Kasumi-1 (cell line): Measurements from ENCODE around the gene BHLHE23.

Experiments
- DNase-seq, 2 experiments: peaks; one replicate each; lab custom pipeline; 2025; lab: John Stamatoyannopoulos, UW

The BHLHE23 gene

DNA sequence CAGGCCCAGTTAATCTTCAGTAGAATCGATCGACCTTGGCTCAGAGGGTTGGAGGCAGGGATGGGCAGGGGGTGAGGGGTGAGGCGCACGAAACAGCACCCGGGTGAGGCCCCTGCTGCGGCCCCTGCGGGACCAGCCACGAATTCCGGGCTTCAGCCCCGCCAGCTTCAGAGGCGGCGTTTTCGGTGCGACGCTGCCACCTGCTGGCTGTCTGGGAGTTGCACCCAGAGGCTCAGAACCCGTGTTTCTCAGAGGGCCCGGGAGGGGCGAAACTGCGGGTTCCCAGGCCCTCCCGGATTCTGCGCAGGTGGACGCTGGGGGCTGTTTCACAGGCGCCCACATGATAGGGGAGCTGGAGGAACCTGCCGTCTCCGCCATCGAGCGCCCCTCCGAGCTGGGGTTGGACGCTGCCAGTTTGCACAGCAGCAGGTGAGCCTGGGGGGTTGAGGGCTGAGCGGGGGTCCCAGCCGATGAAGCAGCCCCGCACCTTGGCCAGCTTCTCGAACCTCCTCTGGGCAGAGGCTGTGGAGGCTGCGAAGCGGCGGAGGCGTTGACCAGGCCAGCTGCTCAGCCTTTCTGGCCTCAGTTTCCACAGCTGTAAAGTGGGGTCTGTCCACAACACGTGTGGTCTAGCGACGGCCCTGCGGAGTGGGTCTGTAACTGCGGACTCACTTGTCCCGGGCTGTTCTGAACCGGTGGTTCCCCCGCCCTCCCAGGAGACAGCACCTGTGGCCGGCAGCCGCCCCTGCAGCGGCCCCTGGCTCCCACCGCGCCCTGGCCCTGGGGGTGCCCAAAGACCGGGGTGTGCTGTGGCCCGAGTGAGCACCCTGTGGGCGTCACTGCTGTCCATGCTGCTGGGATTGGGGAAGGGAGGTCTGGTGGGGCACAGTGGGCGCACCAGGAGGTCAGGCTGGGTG, 2.5 kb upstream of the BHLHE23 start:
- DNase-seq, result peak; percentile 53 to 73

DNA sequence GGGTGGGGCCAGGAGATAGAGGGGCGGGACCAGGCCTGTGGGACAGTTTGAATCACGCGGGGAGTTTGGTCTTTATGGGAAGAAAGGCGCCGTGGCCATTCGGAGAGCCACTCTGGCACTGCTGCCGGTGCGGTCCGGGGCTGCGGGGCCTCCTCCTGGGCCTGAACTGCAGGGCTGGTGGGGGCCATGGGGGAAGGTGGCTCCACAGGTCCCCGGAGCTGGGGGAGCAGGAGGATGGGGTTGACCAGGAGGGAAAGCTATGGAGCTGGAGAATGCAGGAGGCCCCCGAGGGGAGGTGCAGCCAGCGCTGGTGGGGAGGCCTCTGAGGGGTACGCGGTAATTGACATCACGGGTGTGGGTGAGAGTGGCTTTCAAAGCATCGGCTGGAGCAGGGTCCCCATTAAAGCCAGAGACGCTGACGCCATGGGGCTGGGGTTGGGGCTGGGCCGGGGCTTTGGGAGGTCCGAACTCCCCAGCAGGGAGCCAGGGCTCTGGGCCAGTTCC, 1.8 kb upstream of the BHLHE23 start:
- DNase-seq, result no peak

DNA sequence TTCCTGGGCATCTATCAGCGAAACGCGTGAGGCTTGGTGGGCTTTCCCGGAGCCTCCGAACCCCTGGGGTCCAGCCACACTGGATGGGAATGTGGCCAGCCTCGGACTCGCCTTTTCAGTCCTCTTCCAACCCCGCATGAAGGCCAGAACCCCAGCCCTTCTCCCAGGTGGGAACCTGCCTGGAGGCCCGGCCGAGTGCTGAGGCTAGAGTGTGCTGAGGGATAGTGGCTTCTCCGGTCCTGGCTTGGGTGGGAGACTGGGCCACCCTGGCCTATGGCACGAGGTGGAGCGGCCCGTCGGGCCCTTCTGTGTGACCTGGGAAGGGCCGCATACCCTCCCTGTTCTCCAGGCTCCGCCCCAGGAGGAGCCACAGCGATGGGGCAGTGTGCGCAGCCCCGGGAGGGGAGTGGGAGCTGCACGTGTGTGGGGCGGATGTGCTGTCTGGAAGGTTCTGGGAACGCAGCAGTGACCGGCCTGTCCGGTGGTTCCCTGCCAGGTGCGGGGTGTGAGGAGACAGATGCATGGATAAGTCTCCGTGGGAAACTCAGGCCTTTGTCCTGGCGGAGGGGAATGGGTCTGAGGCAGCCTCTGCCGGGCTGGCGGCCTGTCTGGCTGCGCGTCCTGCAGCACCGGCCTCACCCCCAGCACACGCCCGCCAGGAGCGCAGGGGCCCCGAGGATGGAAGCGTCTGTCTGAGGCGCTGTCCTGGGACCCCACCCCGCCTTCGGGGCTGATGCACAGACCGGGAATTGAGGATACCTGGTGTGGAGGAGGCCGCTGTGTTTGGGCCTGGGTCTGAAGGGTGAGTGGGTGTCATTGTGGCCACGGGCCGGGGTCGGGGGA, 1.1 kb upstream of the BHLHE23 start:
- no peak for DNase-seq

DNA sequence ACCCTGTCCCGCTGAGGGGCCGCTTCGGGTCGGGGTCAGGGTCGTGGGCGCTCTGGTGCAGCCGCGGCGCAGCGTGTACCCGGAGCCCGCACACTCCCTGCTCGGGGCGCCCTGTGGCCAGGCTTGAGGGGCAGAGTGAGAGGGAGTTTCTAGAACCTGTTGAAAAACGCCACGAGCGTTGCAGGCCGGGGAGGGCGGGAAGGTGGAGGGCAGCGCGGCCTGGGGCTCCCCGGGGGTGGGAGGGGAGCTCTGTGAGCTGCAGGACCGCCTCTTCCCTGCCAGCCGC, 539 bp upstream of the BHLHE23 start:
- no peak for DNase-seq

DNA sequence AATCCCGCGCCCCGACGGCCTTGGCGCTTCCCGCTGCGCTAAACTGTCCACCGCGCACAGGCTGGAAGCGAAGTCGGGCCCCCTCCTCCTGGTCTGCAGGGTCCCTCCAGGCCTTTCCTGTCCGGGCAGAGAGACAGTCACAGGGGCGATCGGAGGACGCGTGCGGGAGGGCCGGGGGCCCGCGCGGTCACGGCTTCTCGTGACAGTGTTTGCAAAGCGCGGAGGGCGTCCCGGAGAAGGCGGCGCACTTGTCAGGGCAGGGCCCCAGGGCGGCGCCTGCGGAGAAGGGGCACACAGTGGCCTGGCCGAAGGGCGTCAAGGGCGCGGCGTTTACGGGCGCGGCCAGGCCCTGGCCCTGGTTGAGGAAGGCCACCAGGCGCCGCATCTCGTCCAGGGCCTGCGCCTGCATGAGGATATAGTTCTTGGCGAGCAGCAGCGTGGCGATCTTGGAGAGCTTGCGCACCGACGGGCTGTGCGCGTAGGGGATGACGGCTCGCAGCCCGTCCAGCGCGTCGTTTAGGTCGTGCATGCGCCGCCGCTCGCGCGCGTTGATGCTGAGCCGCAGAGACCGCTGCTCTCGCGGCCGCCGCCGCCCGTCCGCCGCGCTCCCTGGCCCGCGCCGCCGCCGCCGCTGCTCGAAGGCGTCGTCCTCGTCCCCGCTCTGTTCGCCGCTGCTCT, 763 bp downstream of the BHLHE23 start:
- no peak for DNase-seq

DNA sequence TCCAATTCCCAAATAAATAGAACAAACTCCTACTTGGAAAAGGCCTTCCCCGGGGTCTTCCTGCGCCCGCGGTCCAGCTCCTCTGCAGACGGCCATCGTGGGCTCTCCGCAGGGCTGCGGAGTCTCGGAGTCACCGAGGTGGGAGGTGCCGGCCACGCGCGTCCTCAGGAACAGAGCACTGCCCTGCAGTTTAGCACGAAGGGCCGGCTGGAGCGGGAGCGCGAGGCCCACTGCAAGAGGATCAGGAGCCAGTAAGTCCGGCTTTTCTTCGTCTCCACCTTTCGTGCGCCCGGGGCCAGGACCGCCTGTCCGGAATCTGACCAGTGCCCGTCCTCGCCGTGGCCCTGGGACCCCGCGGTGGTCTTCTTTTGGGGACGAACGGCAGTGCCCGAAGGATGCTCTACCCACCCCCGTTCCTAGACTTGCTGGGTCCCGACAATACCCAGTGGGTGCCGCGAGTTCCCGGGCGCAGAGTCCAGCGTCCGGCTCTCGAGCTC, 1.4 kb downstream of the BHLHE23 start:
- no peak for DNase-seq

DNA sequence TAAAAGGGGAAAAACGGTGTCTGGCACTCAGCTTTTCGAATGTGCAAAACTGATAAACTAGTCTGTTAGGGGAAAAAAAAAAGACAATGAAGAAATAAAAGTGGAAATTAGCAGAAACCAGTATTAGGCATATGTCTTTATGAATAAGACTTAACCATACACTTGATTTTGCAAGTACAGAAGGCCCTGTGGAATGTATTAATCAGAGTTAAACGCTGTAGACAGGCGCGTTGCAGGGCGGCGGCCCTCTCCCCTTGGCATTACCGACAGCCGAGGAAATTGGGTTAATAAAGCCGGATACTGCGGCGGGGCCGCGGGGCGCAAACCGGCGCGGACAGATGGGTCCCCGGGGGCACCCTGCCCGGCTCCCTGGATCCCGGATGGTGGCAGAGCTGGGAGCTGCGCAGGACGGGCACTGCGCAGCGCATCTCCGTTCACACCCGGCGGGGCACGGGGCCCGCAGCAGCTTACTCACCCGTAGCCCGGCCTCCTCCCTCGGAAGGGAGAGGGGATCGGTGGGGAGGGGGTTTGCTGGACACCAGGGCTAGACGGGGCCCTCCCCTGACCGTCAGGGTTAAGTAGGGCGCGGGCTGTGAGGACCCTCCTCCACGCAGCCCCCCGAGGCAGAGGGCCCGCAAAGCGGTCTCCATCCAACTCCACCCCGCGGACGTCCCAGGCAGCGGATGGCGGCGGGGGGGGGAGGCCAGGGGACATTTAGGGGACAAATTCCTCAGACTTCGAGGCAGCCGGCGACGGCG, 2.0 kb downstream of the BHLHE23 start:
- no peak for DNase-seq

DNA sequence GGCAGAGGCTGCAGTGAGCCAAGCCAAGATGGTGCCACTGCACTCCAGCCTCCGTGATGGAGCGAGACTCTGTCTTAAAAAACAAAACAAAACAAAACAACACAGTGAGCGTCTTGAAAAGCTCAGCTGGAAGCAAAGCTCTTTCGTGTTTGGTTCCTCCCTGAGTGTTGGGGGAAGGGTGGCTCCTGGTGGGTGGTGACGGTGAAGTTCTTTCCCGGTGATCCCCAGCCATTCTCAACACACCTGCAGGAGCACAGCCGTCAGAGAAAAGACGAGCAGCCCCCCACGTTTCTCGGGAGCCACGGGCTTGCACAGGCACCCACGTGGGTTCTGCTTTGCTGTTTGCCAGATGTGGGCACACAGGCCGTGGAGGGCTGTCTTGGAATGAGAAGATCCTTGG, 3.2 kb downstream of the BHLHE23 start:
- no peak for DNase-seq

DNA sequence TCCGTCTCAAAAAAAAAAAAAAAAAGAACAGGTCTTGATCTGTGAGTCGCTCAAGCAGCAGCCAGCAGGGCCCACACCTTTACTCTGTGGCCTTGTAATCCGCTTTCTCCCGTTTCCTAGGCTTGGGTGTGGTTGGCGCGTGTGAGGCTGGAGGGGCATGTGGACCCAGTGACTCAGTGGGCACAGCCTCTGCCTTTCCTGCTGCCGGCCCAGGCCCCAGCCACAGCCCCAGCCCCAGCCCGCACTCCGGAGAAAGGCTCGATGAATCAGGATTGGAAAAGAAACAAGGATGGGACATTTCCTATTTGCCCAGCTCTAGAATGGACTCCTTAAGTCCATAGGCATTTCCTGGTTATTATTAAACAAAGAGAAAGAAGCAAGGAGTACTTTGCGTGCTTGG, 4.3 kb downstream of the BHLHE23 start:
- DNase-seq, result no peak

DNA sequence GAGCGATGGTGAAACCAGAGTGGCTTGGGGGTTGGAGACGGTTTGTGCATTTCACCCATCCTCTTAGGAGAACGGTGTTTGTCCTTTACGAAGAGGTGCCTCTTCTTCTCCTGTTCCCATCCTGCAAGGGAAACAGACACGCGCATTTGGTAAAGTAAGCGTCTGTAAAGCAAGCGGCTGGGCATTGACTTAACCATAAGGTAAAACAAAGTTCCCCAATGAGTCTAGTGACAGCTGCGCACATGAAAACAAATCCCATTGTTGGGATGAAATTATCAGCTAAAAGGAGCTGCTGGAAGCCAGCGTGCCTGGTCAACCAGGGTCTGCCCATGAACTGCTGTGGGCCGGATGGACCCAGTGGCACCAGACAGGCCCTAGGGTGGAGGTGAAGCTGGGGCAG, 5.8 kb downstream of the BHLHE23 start:
- DNase-seq, result no peak

DNA sequence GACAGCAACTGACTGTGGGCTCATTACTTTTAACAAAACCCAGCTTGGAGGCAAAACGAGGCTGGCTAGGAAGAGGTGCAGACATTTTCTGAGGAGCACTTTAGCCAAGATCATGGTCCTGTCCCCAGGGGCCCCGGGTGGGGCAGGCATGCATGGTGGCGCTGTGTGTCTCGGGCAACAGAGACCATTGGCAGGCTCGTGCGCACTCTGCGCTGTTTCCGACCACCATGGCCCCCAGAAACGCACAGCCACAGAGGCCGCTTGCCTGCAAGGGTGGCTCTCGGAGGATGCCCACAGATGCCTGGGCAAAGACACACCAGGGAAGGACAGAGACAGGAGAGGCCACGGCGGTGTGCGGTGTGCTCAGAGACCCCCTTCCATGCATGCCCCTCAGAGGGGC, 6.7 kb downstream of the BHLHE23 start:
- DNase-seq, result no peak

DNA sequence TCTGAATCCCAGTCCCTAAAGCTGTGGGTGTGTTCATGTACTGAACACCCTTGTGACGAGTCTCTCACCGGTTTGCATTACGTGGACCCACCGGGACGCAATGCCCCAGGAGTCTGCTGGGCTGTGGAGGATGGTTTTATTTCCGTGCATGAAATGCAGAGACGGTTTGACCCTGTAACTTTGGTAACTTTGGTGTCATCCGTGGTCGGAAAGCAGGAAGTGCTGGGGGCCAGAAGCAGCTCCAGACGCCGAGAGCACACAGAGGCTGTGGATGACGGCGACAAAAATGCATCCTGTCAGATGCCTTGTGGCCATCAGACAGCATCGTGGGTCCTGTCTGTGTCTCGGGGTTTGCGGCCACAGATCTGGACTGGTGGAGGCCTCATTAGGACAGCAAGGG, 7.2 kb downstream of the BHLHE23 start:
- DNase-seq, result peak in 1 of 2 experiments; percentile 10

DNA sequence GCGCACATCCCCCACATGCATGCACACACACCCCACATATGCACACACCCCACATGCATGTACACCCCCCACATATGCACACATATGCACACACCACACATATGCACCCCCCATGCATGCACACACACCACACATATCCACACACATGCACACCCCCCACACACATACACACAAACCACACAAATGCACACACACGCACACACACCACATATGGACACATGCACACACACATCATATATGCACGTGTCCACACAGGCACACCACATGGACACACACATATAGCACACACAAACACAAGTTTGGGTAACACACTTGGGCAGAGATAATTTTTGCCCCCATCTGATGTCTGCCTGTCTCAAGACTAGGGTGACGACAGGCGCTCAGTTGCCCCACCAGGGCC, 8.3 kb downstream of the BHLHE23 start:
- no peak for DNase-seq

DNA sequence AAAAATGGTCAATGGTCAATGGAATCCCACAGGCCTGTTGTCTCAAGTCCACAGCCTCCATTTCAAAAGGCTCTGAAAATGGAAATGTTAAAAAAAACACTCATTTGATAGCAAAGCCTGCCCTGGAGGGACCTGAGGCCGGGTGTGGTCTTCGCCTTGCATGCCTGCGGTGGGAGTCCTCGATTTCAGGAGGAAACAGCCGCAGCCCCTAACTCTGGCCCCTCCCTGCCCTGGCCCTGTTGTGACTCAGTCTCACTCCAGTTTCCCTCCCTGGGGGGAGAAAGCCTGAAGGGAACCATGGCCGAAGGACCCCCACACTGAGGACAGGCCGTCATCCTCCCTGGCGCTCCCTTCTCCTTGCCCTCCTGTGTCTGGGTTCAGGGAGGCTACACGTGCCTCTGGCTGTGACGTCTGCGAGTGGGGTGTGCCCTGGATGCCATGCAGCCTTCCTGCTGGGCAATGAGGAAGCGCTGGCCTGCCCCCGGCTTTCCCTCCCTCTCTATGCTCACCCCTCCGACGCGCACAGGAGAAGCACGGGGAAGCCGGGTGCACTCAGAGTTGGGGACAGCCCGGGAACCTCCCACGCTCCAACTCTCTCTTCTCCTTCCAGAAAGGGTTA, 9.2 kb downstream of the BHLHE23 start:
- DNase-seq, result no peak

DNA sequence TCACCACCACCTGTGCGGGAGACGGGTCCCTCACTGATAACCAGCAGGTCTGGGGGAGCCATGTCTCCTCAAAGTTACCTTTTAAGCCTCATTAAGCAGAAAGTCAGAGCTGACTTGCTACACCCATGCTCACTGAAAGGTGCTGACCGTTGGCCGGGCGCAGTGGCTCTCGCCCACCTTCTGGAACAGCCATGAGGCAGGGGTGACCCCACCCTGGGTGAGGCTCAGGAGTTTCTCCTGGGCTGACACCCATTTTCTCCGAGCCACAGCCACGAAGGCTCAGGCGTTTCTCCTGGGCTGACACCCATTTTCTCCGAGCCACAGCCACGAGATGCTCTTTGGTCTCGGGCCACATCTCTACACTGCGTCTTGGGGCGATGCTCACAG, 10.2 kb downstream of the BHLHE23 start:
- no peak for DNase-seq

DNA sequence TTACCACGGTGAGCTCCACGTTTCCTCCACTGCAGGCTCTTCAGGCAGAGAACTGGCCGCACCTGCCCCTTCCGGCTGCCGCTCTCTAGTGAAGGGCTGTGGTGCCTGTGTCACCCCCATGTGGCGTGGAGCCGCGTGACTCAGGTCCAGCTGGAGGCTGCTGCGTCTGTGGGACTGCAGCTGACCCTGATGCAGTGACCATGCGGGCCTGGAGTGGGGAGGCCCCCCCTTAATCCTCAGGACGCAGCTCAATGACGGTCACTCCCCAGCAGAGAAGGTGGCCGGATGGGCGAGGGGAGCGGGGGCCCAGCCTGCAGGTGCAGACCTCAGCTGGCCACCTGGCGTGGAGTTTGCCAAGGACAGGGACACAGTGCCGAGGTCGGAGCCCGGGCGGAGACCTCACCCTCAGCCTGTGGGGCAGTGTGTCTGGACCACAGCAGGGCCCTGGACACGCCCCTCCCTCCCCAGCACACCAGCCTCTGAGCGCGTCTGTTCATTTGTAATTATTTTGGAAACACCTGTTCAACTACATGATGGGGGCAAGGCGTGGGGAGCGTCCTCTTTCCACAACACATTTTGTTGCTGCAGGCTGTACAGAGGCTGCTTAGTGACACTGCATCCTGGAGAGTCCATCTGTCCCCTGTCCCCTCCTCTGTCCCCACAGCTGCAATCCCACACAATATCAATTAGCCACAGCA, 10.7 kb downstream of the BHLHE23 start:
- no peak for DNase-seq

DNA sequence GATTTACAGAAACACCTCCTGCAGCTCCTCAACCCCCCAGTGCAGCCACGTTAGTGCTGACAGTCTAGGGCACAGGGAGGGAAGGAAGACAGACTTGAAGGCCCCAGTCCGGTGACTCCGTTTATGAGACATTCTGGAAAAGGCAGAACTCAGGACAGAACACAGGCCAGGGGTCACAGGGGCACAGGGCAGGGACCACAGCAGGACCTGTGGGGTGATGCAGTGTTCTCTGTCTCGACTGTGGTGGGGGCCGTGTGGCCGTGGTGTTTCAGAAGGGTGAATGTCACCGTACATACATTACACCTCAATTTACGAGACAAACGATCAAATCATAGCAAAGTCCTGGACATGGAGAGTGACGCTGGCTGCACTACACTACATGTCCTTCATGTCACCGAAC, 11.3 kb downstream of the BHLHE23 start:
- no peak for DNase-seq

DNA sequence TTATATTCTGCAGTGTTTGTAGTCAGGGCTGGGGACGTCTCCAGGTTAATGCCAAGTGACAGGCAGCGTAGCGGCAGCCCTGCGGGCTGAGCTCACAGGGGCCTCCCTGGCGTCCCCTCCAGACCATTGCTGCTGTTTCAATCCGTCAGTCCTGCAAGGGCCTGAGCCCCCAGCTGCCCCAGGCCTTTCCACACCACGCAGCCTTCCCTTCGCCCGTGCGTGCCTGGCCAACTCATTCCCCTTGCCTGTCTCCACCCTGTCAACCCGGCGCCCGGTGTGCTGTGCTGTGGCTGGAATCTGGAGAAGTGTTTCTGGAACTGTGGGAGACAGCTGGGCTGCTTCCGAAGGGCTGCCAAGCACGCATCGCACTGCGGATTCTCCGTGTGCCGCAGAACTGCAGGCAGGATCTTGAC, 11.9 kb downstream of the BHLHE23 start:
- DNase-seq, result no peak

DNA sequence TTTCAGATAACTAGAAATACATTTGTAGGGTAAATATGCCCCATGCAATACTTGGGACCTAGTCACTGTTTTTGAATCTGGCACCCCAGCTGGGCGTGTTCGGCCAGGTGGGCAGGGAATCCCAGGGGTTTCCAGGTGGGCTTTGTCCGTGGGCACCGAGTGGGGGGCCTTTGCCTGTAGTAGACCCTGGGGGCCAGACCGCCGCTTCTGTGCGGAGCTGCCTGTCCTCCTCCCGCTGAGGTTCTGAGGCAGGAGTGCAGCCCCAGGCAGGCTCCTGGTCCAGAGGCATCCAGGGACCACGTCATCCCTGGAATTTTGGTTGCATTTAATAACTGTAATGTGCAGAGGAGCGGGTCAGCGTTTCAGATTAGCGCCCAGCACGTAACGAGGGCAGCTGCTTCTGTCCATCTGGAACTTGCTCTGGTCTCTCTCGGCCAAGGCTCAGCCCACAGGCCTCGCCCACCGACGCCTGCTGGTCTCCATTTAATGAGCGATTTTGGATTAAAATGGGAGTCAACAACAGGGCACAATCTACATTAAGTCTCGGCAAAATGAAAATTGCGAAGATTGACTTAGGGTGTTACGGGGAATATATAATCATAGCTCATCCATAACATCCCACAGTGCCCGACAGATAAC, 12.8 kb downstream of the BHLHE23 start:
- DNase-seq, result no peak

DNA sequence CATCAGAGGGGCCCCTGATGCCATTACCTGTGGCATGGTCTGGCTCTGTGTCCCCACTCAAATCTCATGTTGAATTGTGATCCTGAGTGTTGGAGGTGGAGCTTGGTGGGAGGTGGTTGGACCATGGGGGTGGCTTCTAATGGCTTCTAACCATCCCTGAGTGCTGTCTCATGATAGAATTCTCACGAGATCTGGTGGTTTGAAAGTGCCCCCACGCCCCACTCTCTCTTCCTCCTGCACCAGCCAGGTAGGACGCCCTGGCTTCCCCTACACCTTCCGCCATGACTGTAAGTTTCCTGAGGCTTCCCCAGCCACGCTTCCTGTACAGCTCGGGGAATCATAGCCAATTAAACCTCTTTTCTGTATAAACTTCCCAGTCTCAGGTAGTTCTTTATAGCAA, 14.9 kb downstream of the BHLHE23 start:
- no peak for DNase-seq
